Measurements from ENCODE around the gene PIP4K2C. TPM values are rescaled to one million over a fixed set of nuclear protein-coding genes. Genes with fewer than 3 reads are reported as not detected.

PIP4K2C gene
- total and polyA plus RNA-seq, 2 of the 4 experiments (the other 2 are of a cell fraction), result 12.5 to 23.1 TPM

DNA sequence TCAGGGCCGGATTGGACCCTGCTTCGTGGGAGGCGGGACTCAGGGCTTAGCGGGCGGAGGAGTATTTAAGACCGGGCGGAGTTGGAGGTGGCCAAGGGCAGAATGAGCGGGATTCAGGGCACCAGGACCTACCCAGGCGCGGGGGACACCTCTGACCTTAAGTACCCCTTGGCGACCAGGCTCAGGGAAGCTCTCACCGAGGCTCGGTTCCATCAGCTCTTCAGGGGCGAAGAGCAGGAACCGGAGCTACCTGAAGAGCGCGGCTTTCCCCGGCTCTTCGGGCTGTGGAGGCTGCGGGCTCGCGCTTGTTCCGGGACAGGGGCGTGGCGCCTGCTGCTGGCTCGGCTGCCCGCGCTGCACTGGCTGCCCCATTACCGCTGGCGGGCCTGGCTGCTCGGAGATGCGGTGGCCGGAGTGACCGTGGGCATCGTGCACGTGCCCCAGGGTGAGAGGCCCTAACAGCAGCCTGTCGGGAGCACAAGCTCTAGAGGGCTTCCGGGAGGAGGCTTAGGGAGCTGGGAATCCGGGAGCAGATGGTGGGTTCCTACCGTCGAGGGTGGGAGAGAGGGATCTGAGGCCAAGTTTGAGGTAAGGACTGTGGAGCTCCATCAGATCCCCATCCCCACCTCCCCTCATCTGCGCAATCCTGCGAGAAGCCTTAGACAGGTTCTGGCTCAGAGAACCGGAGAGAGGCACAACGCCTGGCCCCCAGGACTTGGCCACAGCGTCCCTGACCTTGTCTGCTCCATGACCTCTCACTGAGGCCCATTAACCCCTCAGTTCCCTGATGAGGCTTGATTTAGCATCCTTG is 28.6 kb downstream of the PIP4K2C start:
- Histone ChIP-seq H2BK15ac (ENCODE audit: low read depth, low read length) (no peak overlapping the region), H3K27me3 (ENCODE audit: control insufficient read depth, insufficient read depth, low read length) (peaks cover 41% of the 10 kb centered on the region), H4K91ac (ENCODE audit: insufficient read depth, low read depth, low read length) (no peak overlapping the region), H3K9me1 (ENCODE audit: insufficient read depth, low read length) (no peaks in the 10 kb centered on the region), H2BK5ac (ENCODE audit: low read depth, low read length, poor library complexity, severe bottlenecking) (no peak overlapping the region), H2AK5ac (ENCODE audit: low read depth, low read length) (no peak overlapping the region), H3K9ac (ENCODE audit: low read depth, low read length) (no peak overlapping the region), H4K5ac (ENCODE audit: low read depth, low read length) (no peak overlapping the region), H3K36me3 (ENCODE audit: control insufficient read depth, insufficient read depth, low read length) (peaks cover 23% of the 10 kb centered on the region), H3K9me3 (ENCODE audit: control insufficient read depth, insufficient read depth, low read length) (no peaks in the 10 kb centered on the region), H3K14ac (replicated peaks; ENCODE audit: low read depth, low read length) (no peak overlapping the region), H3K79me1 (ENCODE audit: low read depth in 1 of 2, low read length in 2 of 2) (no peaks in the 10 kb centered on the region), H3K4me1 (ENCODE audit: control insufficient read depth, insufficient read depth, low read length) (no peaks in the 10 kb centered on the region), H2BK20ac (ENCODE audit: low read depth, low read length) (no peak overlapping the region), H2BK120ac (ENCODE audit: low read depth, low read length) (no peak overlapping the region), H3K27ac (ENCODE audit: insufficient read depth, low read length) (no peak overlapping the region), H3K56ac (ENCODE audit: extremely low read depth, insufficient read depth, low read length) (no peak overlapping the region), H2AFZ (replicated peaks; ENCODE audit: low read length, poor library complexity) (no peak overlapping the region), H3K18ac (ENCODE audit: low read depth, low read length) (no peak overlapping the region), H3K4me2 (ENCODE audit: low read depth, low read length) (no peak overlapping the region), H4K20me1 (ENCODE audit: insufficient read depth, low read length) (peaks cover 4% of the 10 kb centered on the region; the same call in 1 of the 2 replicates), H3K23ac (ENCODE audit: low read depth, low read length) (no peak overlapping the region; the same call in 1 of the 2 replicates), H2AK9ac (replicated peaks; ENCODE audit: low read depth, low read length, poor library complexity) (no peak overlapping the region), H4K8ac (ENCODE audit: low read depth in 2 of 2, low read length in 2 of 2) (no peak overlapping the region), H3K4me3 (ENCODE audit: insufficient read depth, low read depth, low read length) (no peak overlapping the region), H3K4ac (ENCODE audit: low read depth, low read length) (no peak overlapping the region)
- ATAC-seq (ENCODE audit: low read depth), result no peak
- DNase-seq, result no peak
- POLR2A ChIA-PET (ENCODE audit: unreplicated experiment), result no interaction called here
- dilution Hi-C loops (cut with HindIII; ENCODE audit: low sequenced_read_pairs, unreplicated experiment), result no loop called here
- BruUV-seq (replicated peaks), result no TSS peak
- TF ChIP-seq, protein P1, sequence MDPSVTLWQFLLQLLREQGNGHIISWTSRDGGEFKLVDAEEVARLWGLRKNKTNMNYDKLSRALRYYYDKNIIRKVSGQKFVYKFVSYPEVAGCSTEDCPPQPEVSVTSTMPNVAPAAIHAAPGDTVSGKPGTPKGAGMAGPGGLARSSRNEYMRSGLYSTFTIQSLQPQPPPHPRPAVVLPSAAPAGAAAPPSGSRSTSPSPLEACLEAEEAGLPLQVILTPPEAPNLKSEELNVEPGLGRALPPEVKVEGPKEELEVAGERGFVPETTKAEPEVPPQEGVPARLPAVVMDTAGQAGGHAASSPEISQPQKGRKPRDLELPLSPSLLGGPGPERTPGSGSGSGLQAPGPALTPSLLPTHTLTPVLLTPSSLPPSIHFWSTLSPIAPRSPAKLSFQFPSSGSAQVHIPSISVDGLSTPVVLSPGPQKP (IDR thresholded peaks at IDR 0.05; ENCODE audit: borderline replicate concordance, low read depth, low read length), result no peak
- TF ChIP-seq CEBPB (IDR thresholded peaks at IDR 0.05; ENCODE audit: low read depth, low read length), result no peak
- TF ChIP-seq MXI1 (IDR thresholded peaks at IDR 0.05; ENCODE audit: borderline replicate concordance, low read depth, low read length), result no peak
- no peak for TF ChIP-seq NFE2L2 (IDR thresholded peaks at IDR 0.05; ENCODE audit: low read depth, low read length)
- TF ChIP-seq SMC3 (IDR thresholded peaks at IDR 0.05; ENCODE audit: low read depth, low read length), result no peak
- TF ChIP-seq CTCF (conservative IDR thresholded peaks at IDR 0.05; ENCODE audit: low read depth, low read length), result no peak
- TF ChIP-seq MAZ (IDR thresholded peaks at IDR 0.05; ENCODE audit: borderline replicate concordance, low read depth, low read length), result no peak
- in situ Hi-C loops (cut with MboI; ENCODE audit: low sequenced_read_pairs), result loop anchor here (5.0 kb wide), 1 partner anchor 37 kb away; no protein-coding TSS in a partner anchor
- 54% methylated on average over 25 of the region's 46 CpGs; no CpG with 5 or more reads in 1 of the 2 experiments for WGBS, 2 experiments (ENCODE audit: extremely low coverage in 2 of 2, insufficient read length in 1 of 2)
- intact Hi-C loops (cut with micrococcal nuclease), result loop anchor here (5.0 kb wide), 1 partner anchor 157 kb away; no protein-coding TSS in a partner anchor
- CTCF ChIA-PET, result interaction anchor here (1.9 to 2.1 kb wide), 2 partner anchors 13 to 36 kb away, joined by 4 to 6 read pairs; partner anchors contain the start of gene B4GALNT1

All from IMR-90 (cell line).